ENCODE measurements around the gene ARHGEF1. TPM values are rescaled to one million over a fixed set of nuclear protein-coding genes. Genes with fewer than 3 reads are reported as not detected.

Gene ARHGEF1, protein sequence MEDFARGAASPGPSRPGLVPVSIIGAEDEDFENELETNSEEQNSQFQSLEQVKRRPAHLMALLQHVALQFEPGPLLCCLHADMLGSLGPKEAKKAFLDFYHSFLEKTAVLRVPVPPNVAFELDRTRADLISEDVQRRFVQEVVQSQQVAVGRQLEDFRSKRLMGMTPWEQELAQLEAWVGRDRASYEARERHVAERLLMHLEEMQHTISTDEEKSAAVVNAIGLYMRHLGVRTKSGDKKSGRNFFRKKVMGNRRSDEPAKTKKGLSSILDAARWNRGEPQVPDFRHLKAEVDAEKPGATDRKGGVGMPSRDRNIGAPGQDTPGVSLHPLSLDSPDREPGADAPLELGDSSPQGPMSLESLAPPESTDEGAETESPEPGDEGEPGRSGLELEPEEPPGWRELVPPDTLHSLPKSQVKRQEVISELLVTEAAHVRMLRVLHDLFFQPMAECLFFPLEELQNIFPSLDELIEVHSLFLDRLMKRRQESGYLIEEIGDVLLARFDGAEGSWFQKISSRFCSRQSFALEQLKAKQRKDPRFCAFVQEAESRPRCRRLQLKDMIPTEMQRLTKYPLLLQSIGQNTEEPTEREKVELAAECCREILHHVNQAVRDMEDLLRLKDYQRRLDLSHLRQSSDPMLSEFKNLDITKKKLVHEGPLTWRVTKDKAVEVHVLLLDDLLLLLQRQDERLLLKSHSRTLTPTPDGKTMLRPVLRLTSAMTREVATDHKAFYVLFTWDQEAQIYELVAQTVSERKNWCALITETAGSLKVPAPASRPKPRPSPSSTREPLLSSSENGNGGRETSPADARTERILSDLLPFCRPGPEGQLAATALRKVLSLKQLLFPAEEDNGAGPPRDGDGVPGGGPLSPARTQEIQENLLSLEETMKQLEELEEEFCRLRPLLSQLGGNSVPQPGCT
- 340 and 353 TPM in 2 replicates for total RNA-seq

GRCh38 chr19:41882568-41883462, at the start of gene ARHGEF1:
Gene ARHGEF1 (plus strand): TSS chr19:41883184. CDS start chr19:41888083, 4,899 bp downstream.
- H3K27ac Mint-ChIP-seq = peak within 1 kb of the TSS; percentile 99
- peaks cover 39% of the 10 kb centered on the region for H3K4me1 Mint-ChIP-seq (ENCODE audit: low read depth)
- H3K27me3 Mint-ChIP-seq (ENCODE audit: low read depth) = no peaks in the 10 kb centered on the region
- no peaks in the 10 kb centered on the region for H3K9me3 Mint-ChIP-seq
- peak; percentile 53 for DNase-seq (ENCODE audit: low spot score)
- H3K4me3 Mint-ChIP-seq (ENCODE audit: low read depth) = peak within 1 kb of the TSS; percentile 100
- intact Hi-C loops (cut with micrococcal nuclease) = no loop called here
- H3K36me3 Mint-ChIP-seq (ENCODE audit: low read depth) = peaks cover 39% of the 10 kb centered on the region

DNA sequence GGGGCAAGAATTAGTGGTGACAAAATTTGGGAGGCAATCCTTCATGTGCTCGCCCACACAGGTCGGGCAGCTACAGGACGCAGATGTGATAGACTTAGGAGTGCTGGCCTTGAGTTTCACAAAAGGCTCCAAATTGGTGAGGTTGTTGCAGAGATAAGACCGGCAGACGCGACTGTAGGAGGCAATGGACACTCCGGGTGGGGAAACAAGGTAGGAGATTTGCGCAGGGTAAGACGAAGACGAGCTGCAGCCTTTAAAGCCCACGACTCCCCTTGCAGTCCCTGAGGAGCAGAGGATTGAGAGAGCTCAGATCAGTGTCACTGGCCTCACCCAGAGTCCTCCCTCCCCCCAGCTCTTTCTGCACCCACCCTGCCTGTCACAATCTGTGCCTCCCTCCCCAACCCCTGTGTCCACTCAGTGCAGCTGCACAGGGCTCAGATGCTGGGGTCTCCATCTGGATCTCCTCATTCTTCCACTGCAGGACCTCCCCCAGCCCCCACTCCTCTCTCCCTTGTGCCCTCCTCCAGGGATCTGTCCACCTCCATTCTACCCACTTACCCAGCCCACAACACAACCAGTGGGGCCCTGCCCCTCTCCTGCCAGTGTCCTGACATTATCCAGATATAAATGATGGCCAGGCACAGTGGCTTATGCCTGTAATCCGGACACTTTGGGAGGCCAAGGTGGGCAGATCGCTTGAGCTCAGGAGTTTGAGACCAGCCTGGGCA, 44.8 kb upstream of the ARHGEF1 start:
- no peak for DNase-seq (ENCODE audit: low spot score)
- intact Hi-C loops (cut with micrococcal nuclease) = no loop called here
- no peak overlapping the region for H3K4me3 Mint-ChIP-seq (ENCODE audit: low read depth)

GRCh38 chr19:41839211-41839610, 43.8 kb upstream of the ARHGEF1 start:
- peaks cover 19% of the 10 kb centered on the region for H3K27me3 Mint-ChIP-seq (ENCODE audit: low read depth)
- intact Hi-C loops (cut with micrococcal nuclease) = no loop called here

More for the DNA sequence above, 44.8 kb upstream of the ARHGEF1 start:
- Mint-ChIP-seq H3K27ac (no peak overlapping the region), H3K9me3 (no peaks in the 10 kb centered on the region), H3K4me1 (ENCODE audit: low read depth) (no peaks in the 10 kb centered on the region), H3K27me3 (ENCODE audit: low read depth) (peaks cover 17% of the 10 kb centered on the region), H3K36me3 (ENCODE audit: low read depth) (no peaks in the 10 kb centered on the region)

GRCh38 chr19:41843371-41843770, 39.6 kb upstream of the ARHGEF1 start:
- H3K4me1 Mint-ChIP-seq (ENCODE audit: low read depth) = no peaks in the 10 kb centered on the region
- H3K27me3 Mint-ChIP-seq (ENCODE audit: low read depth) = peaks cover 10% of the 10 kb centered on the region
- H3K36me3 Mint-ChIP-seq (ENCODE audit: low read depth) = no peaks in the 10 kb centered on the region
- intact Hi-C loops (cut with micrococcal nuclease) = no loop called here
- no peak for DNase-seq (ENCODE audit: low spot score)
- H3K4me3 Mint-ChIP-seq (ENCODE audit: low read depth) = no peak overlapping the region
- no peaks in the 10 kb centered on the region for H3K9me3 Mint-ChIP-seq
- H3K27ac Mint-ChIP-seq = no peak overlapping the region

More at GRCh38 chr19:41839211-41839610, 43.8 kb upstream of the ARHGEF1 start:
- Mint-ChIP-seq H3K27ac (no peak overlapping the region), H3K4me3 (ENCODE audit: low read depth) (no peak overlapping the region), H3K36me3 (ENCODE audit: low read depth) (no peaks in the 10 kb centered on the region), H3K9me3 (no peaks in the 10 kb centered on the region), H3K4me1 (ENCODE audit: low read depth) (no peaks in the 10 kb centered on the region)
- DNase-seq (ENCODE audit: low spot score) = no peak

DNA sequence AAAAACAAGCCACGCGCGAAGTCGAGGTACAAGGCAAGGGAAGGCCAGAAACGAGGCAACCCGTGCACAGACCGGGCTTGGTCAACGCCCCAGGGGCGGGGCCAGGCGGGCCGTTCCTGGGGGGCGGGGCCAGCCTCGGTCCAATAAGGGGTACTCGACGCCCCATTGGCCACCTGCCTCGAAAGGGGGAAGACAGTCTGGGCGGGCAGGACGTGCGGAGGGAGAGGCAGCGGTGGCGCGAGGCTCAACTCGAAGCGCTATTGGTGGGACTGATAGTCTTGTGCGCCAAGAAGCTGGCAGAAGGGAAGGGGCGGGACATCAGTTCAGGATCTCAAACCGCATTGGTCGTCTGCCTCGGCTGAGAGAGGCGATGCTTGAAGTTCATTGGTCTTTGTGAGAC, 38.4 kb upstream of the ARHGEF1 start, which contains the start of gene LYPD4:
LYPD4 (minus strand) TSS at position 83 of the 400 bp plus-strand sequence. CDS start 5,398 bp downstream, outside the sequence.
- H3K27ac Mint-ChIP-seq = no peak within 1 kb of the TSS
- no peaks in the 10 kb centered on the region for H3K36me3 Mint-ChIP-seq (ENCODE audit: low read depth)
- H3K4me3 Mint-ChIP-seq (ENCODE audit: low read depth) = no peak within 1 kb of the TSS
- no peaks in the 10 kb centered on the region for H3K4me1 Mint-ChIP-seq (ENCODE audit: low read depth)
- H3K27me3 Mint-ChIP-seq (ENCODE audit: low read depth) = peaks cover 3% of the 10 kb centered on the region
- H3K9me3 Mint-ChIP-seq = no peaks in the 10 kb centered on the region
- intact Hi-C loops (cut with micrococcal nuclease) = no loop called here
- DNase-seq (ENCODE audit: low spot score) = no peak

GRCh38 chr19:41845001-41845050, 38.2 kb upstream of the ARHGEF1 start, which contains the start of gene DMRTC2:
Gene DMRTC2 (plus strand): TSS chr19:41845042. CDS start chr19:41847429, 2,387 bp downstream.
- peaks cover 3% of the 10 kb centered on the region for H3K27me3 Mint-ChIP-seq (ENCODE audit: low read depth)
- no peaks in the 10 kb centered on the region for H3K36me3 Mint-ChIP-seq (ENCODE audit: low read depth)
- no peak within 1 kb of the TSS for H3K4me3 Mint-ChIP-seq (ENCODE audit: low read depth)
- DNase-seq (ENCODE audit: low spot score) = no peak
- no peaks in the 10 kb centered on the region for H3K4me1 Mint-ChIP-seq (ENCODE audit: low read depth)
- H3K9me3 Mint-ChIP-seq = no peaks in the 10 kb centered on the region
- intact Hi-C loops (cut with micrococcal nuclease) = no loop called here
- no peak within 1 kb of the TSS for H3K27ac Mint-ChIP-seq

DNA sequence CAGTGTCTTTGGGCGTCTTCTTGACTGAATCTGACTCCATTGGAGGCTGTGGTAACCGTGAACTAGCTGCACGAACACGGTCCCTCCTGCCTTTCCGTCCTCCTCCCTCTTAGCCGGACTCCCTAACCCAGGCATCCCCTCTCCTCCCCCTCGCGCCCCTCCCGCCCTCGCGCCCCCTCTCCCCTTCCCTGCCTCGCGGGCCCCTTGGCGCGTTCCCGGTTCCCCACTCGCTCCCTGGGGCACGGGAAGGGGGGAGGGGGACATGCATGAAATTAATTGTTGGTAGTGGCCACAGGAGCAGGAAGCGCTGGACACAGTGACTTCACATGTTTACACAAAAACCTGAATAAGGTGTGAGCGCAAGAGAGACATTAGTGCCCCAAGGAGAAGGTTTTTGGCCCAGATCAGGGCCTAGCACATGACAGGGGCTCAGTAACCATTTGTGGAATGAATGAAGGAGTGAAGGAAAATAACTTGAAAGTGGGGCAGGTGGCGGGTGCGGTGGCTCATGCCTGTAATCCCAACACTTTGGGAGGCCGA, 37.9 kb upstream of the ARHGEF1 start:
- Mint-ChIP-seq H3K9me3 (no peaks in the 10 kb centered on the region), H3K36me3 (ENCODE audit: low read depth) (no peaks in the 10 kb centered on the region), H3K27me3 (ENCODE audit: low read depth) (peaks cover 3% of the 10 kb centered on the region), H3K4me3 (ENCODE audit: low read depth) (no peak overlapping the region), H3K27ac (no peak overlapping the region), H3K4me1 (ENCODE audit: low read depth) (no peaks in the 10 kb centered on the region)
- DNase-seq (ENCODE audit: low spot score) = no peak
- intact Hi-C loops (cut with micrococcal nuclease) = no loop called here

GRCh38 chr19:41847351-41848105, 35.5 kb upstream of the ARHGEF1 start:
- no peak overlapping the region for H3K27ac Mint-ChIP-seq
- H3K36me3 Mint-ChIP-seq (ENCODE audit: low read depth) = no peaks in the 10 kb centered on the region
- no peak for DNase-seq (ENCODE audit: low spot score)
- H3K4me1 Mint-ChIP-seq (ENCODE audit: low read depth) = no peaks in the 10 kb centered on the region
- intact Hi-C loops (cut with micrococcal nuclease) = no loop called here
- H3K27me3 Mint-ChIP-seq (ENCODE audit: low read depth) = peaks cover 13% of the 10 kb centered on the region
- no peaks in the 10 kb centered on the region for H3K9me3 Mint-ChIP-seq
- no peak overlapping the region for H3K4me3 Mint-ChIP-seq (ENCODE audit: low read depth)

DNA sequence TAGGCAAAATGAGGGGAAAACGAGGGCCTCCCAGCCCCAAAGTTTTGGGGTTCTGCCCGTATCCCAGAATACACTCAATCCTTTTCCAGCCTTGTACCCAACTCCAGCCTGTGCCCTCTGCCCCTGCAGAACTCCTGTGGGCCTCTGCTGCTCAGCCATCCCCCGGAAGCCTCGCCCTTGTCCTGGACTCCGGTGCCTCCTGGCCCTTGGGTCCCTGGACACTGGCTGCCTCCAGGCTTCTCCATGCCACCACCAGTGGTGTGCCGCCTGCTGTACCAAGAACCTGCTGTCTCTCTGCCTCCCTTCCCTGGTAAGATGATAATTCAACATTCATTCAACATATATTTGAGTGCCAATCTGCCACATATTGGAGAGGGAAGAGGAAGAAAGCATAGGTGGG, 34.3 kb upstream of the ARHGEF1 start:
- H3K36me3 Mint-ChIP-seq (ENCODE audit: low read depth) = no peaks in the 10 kb centered on the region
- no peak for DNase-seq (ENCODE audit: low spot score)
- H3K27ac Mint-ChIP-seq = no peak overlapping the region
- intact Hi-C loops (cut with micrococcal nuclease) = no loop called here
- peaks cover 18% of the 10 kb centered on the region for H3K27me3 Mint-ChIP-seq (ENCODE audit: low read depth)
- H3K4me3 Mint-ChIP-seq (ENCODE audit: low read depth) = no peak overlapping the region
- no peaks in the 10 kb centered on the region for H3K9me3 Mint-ChIP-seq
- H3K4me1 Mint-ChIP-seq (ENCODE audit: low read depth) = no peaks in the 10 kb centered on the region

- H3K9me3 Mint-ChIP-seq = no peaks in the 10 kb centered on the region
- H3K27ac Mint-ChIP-seq = no peak overlapping the region
- peaks cover 19% of the 10 kb centered on the region for H3K27me3 Mint-ChIP-seq (ENCODE audit: low read depth)
- no peaks in the 10 kb centered on the region for H3K4me1 Mint-ChIP-seq (ENCODE audit: low read depth)
- intact Hi-C loops (cut with micrococcal nuclease) = no loop called here
- no peaks in the 10 kb centered on the region for H3K36me3 Mint-ChIP-seq (ENCODE audit: low read depth)
- no peak overlapping the region for H3K4me3 Mint-ChIP-seq (ENCODE audit: low read depth)
- DNase-seq (ENCODE audit: low spot score) = no peak
Observed at GRCh38 chr19:41849067-41849466, 33.9 kb upstream of the ARHGEF1 start.

GRCh38 chr19:41850381-41850780, 32.6 kb upstream of the ARHGEF1 start:
- Mint-ChIP-seq H3K27me3 (ENCODE audit: low read depth) (peaks cover 29% of the 10 kb centered on the region), H3K27ac (no peak overlapping the region), H3K36me3 (ENCODE audit: low read depth) (no peaks in the 10 kb centered on the region), H3K4me1 (ENCODE audit: low read depth) (no peaks in the 10 kb centered on the region), H3K4me3 (ENCODE audit: low read depth) (no peak overlapping the region), H3K9me3 (no peaks in the 10 kb centered on the region)
- no peak for DNase-seq (ENCODE audit: low spot score)
- intact Hi-C loops (cut with micrococcal nuclease) = no loop called here
